HG03520 (cell line): ENCODE measurements around the gene CALML4.
"Not testable (repeated sequence)": the region's sequence is repeated elsewhere in the genome, so short reads cannot be mapped to it uniquely, and the experiment has no call there.

ENCODE experiments used
- ATAC-seq: cut with Tn5 transposase; IDR thresholded peaks from one replicate; pipeline ENCODE4 v1.9.1; 2021; ENCODE audit warnings: mild to moderate bottlenecking, moderate library complexity; ENCODE audit not compliant: unreplicated experiment

CALML4 gene

GRCh38 chr15:68192804-68193486 is 12.2 kb downstream of the CALML4 start:
- ATAC-seq: no peak

DNA sequence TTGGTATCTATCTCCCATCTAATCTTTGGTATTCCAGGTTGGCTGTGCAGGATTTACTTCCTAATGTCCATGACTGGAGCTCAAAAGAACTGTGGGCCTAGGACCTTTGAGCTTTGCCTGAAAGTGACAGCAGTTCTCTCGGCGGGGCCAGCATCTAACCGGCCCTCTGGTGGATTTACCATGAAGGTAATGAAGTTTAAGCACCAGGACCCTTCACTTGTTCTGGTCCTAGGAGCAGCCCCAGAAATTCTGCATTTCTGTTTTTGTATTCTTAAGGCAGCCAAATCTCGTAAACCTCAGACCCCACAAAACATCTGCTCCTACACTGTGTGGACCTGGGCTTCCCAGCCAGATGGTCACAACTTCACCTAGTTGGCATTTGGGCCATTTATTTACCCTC is 13.0 kb downstream of the CALML4 start:
- ATAC-seq: no peak

DNA sequence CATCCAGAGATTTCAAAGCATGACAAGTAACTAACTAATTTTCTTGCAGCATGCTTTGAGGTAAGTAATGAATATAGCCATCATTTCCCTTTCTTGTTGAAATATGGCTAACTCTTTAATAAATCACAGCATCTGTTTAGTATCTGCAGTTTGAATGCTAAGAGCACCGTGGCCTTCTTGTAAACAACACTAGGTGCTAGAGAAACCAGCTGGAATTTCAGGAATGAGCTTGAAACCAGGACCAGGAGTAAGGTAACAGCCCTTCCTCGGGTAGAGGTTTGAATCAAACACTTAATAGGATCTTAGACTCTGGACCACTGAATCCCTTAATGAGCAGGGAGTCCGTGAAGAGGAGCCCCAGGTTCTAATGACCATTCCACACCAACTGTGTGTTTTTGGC is 13.6 kb downstream of the CALML4 start:
- no peak for ATAC-seq

GRCh38 chr15:68190048-68190447 is 15.1 kb downstream of the CALML4 start:
- no peak for ATAC-seq

DNA sequence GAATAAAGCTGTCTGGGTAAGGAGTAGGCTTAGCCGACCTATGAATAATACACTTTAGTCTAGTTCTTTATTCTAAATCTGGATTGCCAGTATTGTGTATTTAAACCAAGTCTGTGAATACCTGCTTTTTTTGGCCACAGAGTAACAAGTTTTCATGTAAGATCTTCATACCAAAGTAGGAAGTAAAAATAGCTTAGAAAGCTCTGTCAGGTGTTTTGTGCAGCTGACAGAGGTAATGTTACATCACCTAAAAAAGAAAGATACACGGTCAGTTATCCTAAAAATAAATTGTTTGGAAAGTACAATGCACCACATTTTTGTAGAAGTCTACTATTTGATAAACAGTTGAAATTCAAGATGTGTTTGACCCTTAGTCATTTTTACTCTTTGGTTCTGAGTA is 16.5 kb downstream of the CALML4 start:
- ATAC-seq: no peak

DNA sequence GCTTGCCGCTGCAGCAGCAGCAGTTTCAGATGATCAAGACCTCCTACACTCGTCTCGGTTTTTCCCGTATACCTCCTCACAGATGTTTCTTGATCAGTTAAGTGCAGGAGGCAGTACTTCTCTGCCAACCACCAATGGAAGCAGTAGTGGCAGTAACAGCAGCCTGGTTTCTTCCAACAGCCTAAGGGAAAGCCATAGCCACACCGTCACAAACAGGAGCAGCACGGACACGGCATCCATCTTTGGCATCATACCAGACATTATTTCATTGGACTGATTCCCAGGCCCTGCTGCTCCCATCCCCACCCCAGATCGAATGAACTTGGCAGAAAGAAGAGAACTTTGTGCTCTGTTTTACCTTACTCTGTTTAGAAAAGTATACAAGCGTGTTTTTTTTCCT is 17.6 kb downstream of the CALML4 start:
- no peak for ATAC-seq

DNA sequence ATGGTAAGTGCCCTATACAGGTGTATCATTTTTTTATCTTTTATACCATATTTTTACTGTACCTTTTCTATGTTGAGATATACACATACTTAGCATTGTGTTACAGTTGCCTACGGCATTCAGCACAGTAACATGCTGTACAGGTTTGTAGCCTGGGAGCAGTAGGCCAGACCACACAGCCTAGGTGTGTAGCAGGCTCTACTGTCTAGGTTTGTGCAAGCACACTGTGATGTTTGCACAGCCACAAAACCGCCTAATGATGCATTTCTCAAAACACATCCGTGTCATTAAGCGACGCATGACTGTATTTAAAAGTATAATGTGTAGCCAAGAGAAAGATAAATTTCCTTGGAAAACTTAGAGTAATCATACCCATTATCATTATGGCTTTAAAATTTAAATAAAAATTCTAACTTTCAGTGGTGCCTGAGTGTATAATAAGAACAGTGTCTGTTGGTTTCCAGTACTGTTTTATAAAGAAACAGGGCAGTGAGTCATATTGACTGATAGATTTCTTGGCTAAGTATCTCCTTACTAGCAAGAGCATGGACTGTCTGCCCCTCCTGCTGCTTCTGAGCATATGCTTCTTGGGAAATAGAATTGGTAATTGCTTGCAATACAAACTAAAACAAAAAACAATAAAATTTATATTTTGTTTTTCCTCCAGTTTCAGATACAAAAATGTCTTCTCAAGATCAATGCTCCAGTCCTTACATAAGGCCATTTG is 18.3 kb downstream of the CALML4 start:
- ATAC-seq: no peak

DNA sequence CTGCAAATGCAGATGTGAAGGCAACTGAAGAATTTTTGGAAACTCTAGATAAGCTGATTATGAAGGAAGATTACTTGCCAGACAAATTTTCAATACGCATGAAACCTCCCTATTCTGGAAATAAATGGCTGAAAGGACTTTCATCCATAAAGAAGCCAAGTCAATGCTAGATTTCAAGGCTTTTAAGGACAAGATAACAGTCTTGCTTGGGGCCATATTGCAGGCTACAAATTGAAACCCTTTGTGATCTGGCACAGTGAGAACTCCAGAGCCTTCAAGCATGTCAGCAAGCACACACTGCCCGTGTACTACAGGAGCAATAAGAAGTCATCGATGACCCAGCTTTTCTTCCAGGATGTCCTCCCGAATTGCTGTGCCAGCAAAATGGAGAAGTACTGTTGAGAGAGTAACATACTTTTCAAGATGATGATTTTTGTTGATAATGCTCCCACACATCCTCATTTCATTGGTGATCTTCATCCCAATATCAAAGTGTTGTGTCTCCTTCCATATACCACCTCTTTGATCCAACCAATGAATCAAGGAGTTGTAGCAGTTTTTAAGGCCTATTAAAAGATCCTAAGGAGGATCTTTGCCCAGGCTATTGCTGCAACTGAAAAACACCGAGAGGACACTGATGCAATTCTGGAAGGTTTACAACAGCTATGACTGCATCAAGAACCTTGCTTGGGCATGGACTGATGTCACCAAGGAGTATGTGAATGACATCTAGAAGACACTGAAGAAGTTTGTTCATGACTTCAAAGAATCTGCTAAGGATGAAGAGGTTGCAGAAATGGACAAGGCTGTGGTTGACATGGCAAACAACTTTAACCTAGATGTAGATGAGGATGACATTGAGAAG is 20.3 kb downstream of the CALML4 start:
- no peak for ATAC-seq

DNA sequence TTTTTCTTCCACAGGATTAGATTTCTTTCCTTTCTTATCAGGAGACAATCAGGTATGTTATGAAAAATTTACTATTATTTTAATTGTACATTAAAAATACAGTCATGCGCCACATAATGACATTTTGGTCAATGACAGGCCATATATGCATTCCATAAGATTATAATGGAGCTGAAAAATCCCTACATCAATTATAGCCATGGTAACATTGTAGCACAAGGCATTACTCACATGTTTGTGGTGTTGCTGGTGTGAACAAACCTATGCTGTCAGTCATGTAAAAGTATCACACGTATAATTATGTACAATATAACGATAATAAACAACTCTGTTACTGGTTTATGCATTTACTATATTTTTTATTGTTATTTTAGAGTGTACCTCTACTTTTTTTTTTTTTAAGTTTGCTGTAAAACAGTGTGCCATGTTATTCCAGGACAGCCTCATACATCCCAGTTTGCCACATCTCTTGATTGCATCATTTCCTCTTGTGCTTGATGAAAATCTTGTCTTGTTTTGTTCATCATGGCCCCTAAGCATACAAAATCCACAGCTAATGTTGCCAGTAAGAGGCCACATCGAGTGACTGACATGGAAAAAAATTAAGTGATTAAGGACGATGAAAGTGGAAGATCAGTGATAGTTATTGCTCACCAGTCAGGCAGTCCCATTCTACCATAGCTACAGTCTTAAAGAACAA is 21.4 kb downstream of the CALML4 start:
- no peak for ATAC-seq

GRCh38 chr15:68177742-68178141 is 27.4 kb downstream of the CALML4 start:
- ATAC-seq: no peak

DNA sequence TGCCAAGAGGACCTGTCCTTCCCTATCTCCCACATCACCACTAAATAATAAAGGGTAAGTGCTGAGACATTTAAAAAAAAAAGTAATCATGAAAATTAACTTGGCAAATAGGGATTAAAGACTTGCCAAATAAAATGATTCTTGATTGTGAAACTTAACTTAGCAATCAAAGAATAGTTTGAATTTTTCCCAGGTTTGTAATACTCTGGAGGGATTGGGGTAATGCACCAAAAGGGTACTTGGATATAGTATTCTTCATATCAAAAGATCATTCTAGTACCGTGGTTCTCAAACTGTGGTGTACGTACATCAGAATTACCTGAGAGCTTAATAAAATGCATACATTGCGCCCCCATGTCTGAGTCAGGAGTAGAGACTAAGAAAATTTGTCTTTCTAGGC is 28.5 kb downstream of the CALML4 start:
- no peak for ATAC-seq

- ATAC-seq: no peak
These were observed 29.6 kb downstream of the CALML4 start for GRCh38 chr15:68175526-68175925.

DNA sequence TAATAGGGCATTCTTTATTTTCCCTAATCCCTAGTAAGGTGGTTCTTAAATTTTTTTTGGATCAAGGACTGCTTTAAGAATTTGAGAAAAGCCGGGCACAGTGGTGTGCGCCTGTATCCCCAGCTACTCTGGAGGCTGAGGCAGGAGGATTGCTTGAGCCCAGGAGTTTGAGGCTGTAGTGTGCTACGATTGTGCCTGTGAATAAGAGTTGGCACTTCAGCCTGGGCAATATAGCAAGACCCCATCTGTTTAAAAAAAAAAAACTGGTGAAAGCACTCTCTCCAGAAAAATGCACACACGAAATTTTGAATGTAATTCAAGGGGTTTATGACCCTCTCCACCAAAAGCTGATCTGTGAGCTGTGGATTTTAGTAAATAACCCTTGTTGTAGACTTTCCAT is 32.0 kb downstream of the CALML4 start:
- ATAC-seq: no peak

GRCh38 chr15:68172037-68172436 is 33.1 kb downstream of the CALML4 start:
- ATAC-seq: not testable (repeated sequence)

DNA sequence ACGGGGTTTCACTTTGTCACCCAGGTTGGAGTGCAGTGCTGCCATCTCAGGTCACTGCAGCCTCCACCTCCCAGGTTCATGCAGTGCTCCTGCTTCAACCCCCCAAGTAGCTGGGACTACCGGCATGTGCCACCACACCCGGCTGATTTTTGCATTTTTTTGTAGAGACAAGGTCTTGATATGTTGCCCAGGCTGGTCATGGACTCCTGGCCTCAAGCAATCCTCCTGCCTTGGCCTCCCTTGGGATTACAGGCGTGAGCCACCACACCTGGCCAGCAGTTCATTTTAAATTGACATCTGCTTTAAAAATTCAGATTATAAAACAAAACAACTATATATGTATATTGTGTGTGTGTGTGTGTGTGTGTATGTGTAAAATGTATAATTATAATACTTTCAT is 38.3 kb downstream of the CALML4 start:
- no peak for ATAC-seq

DNA sequence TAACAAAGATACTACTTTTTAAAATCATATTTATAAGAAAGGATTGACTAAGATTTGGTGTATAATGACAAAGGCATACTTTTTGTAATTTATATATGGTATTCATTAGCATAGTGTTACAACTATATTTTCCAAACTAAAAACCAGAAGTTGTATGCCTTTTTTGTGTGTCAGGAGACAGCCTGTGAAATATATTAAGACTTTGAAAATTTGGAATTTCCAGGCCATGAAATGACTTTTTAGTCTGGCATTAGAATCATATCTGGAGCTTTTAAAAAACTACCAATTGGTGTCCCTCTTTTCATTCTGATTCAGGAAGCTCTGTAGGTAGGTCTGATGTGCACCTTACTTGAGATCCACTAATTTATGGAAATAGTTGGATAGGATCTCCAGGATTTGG is 41.9 kb downstream of the CALML4 start:
- ATAC-seq: no peak

DNA sequence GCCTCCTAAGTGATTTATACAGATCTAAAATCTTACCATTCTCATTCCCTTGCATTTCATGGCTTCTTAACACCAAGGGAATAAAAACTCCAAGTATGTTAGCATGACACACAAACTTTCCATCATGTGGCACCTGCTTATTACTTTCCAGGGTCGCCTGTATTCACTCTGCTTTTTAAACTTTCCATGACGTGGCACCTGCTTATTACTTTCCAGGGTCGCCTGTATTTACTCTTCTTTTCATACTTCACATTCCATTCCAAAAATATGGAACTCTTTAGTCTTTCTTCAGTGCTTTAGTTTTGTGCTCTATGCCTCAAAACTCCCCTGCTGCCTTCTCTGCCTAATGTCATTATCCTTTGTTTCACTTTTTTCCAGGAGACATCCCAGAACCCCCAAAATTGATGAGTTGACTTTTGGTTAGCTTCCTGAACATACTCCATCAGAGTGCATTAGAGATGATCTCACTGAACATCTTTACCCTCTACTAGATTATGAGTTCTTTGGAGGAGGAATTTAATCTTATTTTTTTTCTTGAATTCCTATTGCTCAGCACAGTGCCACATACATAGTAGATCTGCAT is 47.0 kb downstream of the CALML4 start:
- ATAC-seq: no peak

DNA sequence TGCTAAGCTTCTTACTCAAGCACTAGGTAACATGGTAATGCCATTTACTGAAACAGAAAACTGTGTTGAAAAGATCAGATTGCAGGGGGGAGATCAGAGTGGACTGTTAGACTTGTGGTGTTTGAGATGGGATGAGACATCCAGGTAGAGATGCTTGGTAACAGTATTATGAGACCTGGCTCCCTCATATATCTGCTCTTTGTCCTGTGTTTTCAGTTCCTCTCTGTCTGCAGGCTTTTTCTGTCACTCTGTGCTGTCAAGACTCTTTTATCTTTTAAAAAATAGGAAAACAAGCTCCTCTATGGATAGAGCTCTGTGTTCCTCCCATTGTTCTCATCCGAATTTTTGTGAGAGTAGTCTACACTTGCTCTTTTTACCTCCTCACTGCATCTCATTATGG is 48.1 kb downstream of the CALML4 start:
- no peak for ATAC-seq

DNA sequence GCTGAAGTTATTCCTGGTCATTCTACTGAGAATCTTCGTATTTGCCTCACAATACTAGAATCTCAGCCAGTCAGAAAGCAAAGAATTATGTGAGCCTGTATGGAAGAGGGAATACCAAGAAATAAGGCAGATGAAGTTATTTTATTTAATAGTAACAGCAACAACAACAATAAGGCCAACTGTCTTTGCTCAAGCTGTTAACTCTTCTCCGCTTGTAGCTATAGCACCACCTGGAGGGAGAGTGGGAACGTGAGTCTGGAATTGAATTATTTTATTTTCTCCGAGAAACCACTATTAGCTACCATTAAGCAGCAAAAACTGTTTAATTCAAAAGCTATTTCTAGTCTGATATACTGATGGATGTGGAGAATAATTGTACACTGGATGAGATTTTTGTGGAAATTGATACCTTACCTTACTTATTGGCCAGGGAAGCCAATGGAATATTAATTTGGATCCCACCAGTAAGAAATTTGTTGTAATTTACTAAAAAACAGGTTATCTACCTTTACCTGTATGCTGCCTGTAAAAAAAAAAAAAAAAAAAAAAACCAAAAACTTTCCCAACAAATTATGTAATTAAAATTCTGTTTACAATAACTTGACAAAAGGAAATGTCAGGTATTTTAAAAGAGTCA is 50.1 kb downstream of the CALML4 start:
- ATAC-seq: no peak

DNA sequence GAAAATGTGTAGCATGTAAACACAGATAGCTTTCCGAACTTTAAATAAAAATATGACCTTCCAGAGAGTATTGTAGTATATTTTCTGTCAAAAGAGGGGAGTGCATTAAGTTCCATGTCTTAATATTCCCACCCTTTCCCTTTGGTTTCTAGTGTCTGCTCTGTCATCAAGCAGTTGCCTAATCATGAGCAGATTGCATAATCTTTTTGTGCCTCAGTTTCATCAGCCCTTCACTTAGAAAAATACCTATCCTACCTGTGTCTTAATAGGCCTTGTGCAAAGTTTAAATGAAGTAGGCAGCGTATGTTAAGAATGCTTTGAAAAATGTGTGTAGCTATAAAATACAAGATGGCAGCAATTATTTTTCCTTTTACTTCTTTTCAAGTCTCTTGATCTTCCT is 52.8 kb downstream of the CALML4 start:
- ATAC-seq: no peak
